ENCODE results near the gene DAPK1. TPM values are rescaled to one million over a fixed set of nuclear protein-coding genes. Genes with fewer than 3 reads are reported as not detected.

Gene DAPK1
- total and polyA plus RNA-seq, 2 experiments from 2014 or later, result 44.4 to 62.3 TPM

DNA sequence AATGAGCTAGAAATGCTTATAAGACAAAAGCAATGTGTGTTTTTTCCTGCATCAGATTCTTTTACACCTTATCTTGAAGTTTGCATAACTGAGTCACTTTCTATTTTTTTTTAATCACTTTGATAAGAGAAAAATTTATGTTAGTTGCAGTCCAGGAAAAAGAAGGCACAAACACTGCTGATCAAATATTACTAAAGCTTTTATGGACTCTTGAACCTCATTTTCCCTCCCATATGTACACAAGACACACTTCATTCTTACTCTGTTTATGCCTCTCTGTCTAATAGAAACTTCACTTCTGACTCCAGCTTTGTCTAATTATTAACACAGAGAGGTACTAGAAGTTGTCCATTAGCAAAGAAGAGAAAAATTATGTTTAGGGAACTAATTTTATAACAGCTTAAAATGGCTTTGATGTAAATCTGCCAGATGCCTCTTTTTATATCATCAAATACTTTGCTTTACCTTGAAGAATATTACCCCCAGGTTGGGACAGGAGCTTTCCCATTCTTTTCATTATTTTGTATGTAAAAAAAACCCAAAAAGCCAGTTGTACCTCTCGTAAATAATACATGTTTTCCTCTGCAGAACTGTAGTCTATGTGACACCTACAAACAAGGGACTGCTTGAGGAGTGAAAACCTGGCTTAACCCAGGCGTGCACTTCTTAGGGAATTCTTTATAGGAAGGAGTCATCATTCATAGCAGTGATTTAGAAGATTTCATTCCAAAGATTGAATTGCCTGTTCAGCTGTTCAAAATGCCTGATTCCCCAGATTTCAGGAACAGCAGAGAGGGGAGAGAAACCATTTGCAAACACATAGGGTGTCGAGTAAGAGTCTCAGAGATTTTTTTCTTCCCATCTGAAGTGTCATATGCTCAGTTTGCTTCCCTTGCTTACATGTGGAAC, 72.6 kb downstream of the DAPK1 start:
- Histone ChIP-seq H3K9me2 (replicated peaks; ENCODE audit: insufficient read depth) (no peaks in the 10 kb centered on the region), H3K9me3 (ENCODE audit: low read depth) (no peaks in the 10 kb centered on the region), H3K27ac (peak overlapping the region; percentile 78), H2AFZ (no peak overlapping the region), H3K4me3 (no peak overlapping the region), H4K20me1 (ENCODE audit: insufficient read depth, poor library complexity, severe bottlenecking) (no peaks in the 10 kb centered on the region), H3K36me3 (replicated peaks; ENCODE audit: insufficient read depth, low read depth) (no peaks in the 10 kb centered on the region), H3K4me2 (peak overlapping the region; percentile 64), H3K4me1 (ENCODE audit: insufficient read depth) (peaks cover 46% of the 10 kb centered on the region), H3K79me2 (peaks cover 60% of the 10 kb centered on the region), H3K27me3 (no peaks in the 10 kb centered on the region)
- TF ChIP-seq EZH2phosphoT487 (IDR thresholded peaks at IDR 0.05; ENCODE audit: low read depth, severe bottlenecking, unreplicated experiment) (peak; percentile 96), EZH2 (IDR thresholded peaks at IDR 0.05; ENCODE audit: borderline replicate concordance) (no peak)
- TF ChIP-seq, protein P1, sequence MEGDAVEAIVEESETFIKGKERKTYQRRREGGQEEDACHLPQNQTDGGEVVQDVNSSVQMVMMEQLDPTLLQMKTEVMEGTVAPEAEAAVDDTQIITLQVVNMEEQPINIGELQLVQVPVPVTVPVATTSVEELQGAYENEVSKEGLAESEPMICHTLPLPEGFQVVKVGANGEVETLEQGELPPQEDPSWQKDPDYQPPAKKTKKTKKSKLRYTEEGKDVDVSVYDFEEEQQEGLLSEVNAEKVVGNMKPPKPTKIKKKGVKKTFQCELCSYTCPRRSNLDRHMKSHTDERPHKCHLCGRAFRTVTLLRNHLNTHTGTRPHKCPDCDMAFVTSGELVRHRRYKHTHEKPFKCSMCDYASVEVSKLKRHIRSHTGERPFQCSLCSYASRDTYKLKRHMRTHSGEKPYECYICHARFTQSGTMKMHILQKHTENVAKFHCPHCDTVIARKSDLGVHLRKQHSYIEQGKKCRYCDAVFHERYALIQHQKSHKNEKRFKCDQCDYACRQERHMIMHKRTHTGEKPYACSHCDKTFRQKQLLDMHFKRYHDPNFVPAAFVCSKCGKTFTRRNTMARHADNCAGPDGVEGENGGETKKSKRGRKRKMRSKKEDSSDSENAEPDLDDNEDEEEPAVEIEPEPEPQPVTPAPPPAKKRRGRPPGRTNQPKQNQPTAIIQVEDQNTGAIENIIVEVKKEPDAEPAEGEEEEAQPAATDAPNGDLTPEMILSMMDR (IDR thresholded peaks at IDR 0.05; ENCODE audit: poor library complexity), result no peak
- WGBS (ENCODE audit: low lambda C conversion rate, missing lambda C conversion rate), result 27% methylated on average over 3 of the region's 3 CpGs
- DNase-seq (ENCODE audit: low spot score), result peak; percentile 51

DNA sequence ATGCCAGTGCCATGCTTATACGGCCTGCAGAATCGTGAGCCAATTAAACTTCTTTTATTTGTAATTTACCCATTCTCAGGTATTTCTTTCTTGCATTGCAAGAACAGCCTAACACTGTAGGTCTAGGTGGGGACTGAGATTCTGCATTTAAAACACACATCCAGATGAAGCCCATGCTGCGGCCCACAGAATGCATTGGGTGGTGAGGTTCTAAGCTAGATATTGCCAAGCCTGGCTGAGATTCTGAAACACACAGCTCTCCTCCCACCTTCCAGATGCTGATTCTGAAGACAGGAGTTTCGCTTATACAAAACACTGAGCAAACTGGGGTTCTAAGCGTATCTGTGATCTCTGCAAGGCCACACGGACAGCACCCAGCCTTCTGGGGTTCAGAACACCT, 75.1 kb downstream of the DAPK1 start:
- H4K20me1 ChIP-seq (ENCODE audit: insufficient read depth, poor library complexity, severe bottlenecking), result no peaks in the 10 kb centered on the region
- 95% methylated on average over 6 of the region's 6 CpGs for WGBS (ENCODE audit: low lambda C conversion rate, missing lambda C conversion rate)
- no peak overlapping the region for H3K4me2 ChIP-seq
- peaks cover 63% of the 10 kb centered on the region for H3K79me2 ChIP-seq
- H3K4me3 ChIP-seq, result no peak overlapping the region
- DNase-seq (ENCODE audit: low spot score), result no peak
- H3K36me3 ChIP-seq (replicated peaks; ENCODE audit: insufficient read depth, low read depth), result no peaks in the 10 kb centered on the region
- TF ChIP-seq, protein P1 (IDR thresholded peaks at IDR 0.05; ENCODE audit: poor library complexity), result no peak
- TF ChIP-seq EZH2 (IDR thresholded peaks at IDR 0.05; ENCODE audit: borderline replicate concordance), result no peak
- no peak for TF ChIP-seq EZH2phosphoT487 (IDR thresholded peaks at IDR 0.05; ENCODE audit: low read depth, severe bottlenecking, unreplicated experiment)
- H3K9me2 ChIP-seq (replicated peaks; ENCODE audit: insufficient read depth), result no peaks in the 10 kb centered on the region
- H3K27me3 ChIP-seq, result no peaks in the 10 kb centered on the region
- no peaks in the 10 kb centered on the region for H3K9me3 ChIP-seq (ENCODE audit: low read depth)
- peaks cover 52% of the 10 kb centered on the region for H3K4me1 ChIP-seq (ENCODE audit: insufficient read depth)
- H2AFZ ChIP-seq, result no peak overlapping the region
- H3K27ac ChIP-seq, result peak overlapping the region; percentile 78

DNA sequence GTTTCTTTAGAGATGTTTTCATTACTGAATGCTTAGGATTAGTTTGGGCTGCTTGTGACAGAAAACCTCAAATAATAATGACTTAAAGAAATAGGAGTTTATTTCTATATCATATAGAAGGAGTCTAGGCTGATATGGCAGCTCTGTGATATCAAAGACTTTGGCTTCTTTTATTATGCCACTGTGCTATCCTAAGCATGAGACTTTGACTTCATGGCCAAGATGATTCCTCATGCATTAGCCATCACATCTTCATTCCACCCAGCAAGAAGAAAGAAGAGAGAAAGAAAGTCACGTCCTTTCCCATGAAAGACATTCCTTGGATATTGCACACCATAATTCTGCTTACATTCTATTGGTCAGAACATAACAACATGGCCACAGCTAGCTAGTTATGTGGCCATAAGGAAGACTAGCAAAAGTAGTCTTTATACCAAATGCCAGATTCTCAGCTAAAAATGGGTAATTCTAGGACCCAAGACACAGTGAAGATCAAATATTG, 76.2 kb downstream of the DAPK1 start:
- Histone ChIP-seq H3K36me3 (replicated peaks; ENCODE audit: insufficient read depth, low read depth) (no peaks in the 10 kb centered on the region), H3K27me3 (no peaks in the 10 kb centered on the region), H3K4me1 (ENCODE audit: insufficient read depth) (peaks cover 51% of the 10 kb centered on the region), H4K20me1 (ENCODE audit: insufficient read depth, poor library complexity, severe bottlenecking) (no peaks in the 10 kb centered on the region), H3K27ac (no peak overlapping the region), H3K79me2 (peaks cover 66% of the 10 kb centered on the region), H3K4me3 (no peak overlapping the region), H3K9me3 (ENCODE audit: low read depth) (no peaks in the 10 kb centered on the region), H3K9me2 (replicated peaks; ENCODE audit: insufficient read depth) (no peaks in the 10 kb centered on the region), H3K4me2 (no peak overlapping the region), H2AFZ (no peak overlapping the region)
- no peak for DNase-seq (ENCODE audit: low spot score)
- TF ChIP-seq EZH2 (IDR thresholded peaks at IDR 0.05; ENCODE audit: borderline replicate concordance) (no peak), EZH2phosphoT487 (IDR thresholded peaks at IDR 0.05; ENCODE audit: low read depth, severe bottlenecking, unreplicated experiment) (no peak)
- TF ChIP-seq, protein P1 (IDR thresholded peaks at IDR 0.05; ENCODE audit: poor library complexity), result no peak
- 92% methylated on average over 1 of the region's 1 CpG for WGBS (ENCODE audit: low lambda C conversion rate, missing lambda C conversion rate)
